SK-N-SH treated with all-trans-retinoic acid at 6 μM for 48 hours (cell line): Measurements from ENCODE around the gene LIMS1.

Experiments
- ISL1 ChIP-seq: fragments of 250-450 bp; sonication (Bioruptor Pico); IDR thresholded peaks from 2 replicates; pipeline ENCODE4 v2.1.2; 2022; ENCODE audit warnings: mild to moderate bottlenecking, moderate library complexity
- OSR1 ChIP-seq: fragments of 250-450 bp; sonication (Bioruptor Pico); IDR thresholded peaks from 2 replicates; pipeline ENCODE4 v1.8.0; 2022; ENCODE audit warnings: moderate library complexity, mild to moderate bottlenecking, inconsistent platforms
- ZFP3 ChIP-seq: fragments of 250-450 bp; sonication (Bioruptor Pico); IDR thresholded peaks from 2 replicates; pipeline ENCODE4 v1.5.0; 2020; ENCODE audit warnings: mild to moderate bottlenecking, moderate library complexity

GRCh38 chr2:108593547-108594098, 59.4 kb downstream of the LIMS1 start:
- TF ChIP-seq ISL1 (peak; percentile 46), ZFP3 (CRISPR knock-in tag) (no peak), OSR1 (CRISPR knock-in tag) (no peak)
